ENCODE data around the gene IER5L.

- TF ChIP-seq CTCF (IDR thresholded peaks at IDR 0.05 in 8 of 11, conservative IDR thresholded peaks at IDR 0.05 in 3 of 11) (no peak), POLR2A (IDR thresholded peaks at IDR 0.05) (no peak)
These were observed 32.2 kb downstream of the IER5L start for GRCh38 chr9:129145841-129146292.
